Uterus (tissue), 4 donors: ENCODE measurements around the gene PAQR7. TPM values are rescaled to one million over a fixed set of nuclear protein-coding genes. Genes with fewer than 3 reads are reported as not detected.
A peak's percentile ranks its signal among the peaks of the same experiment; 100 is the strongest.
"Not testable (repeated sequence)": the region's sequence is repeated elsewhere in the genome, so short reads cannot be mapped to it uniquely, and the experiment has no call there.

Experiments
- DNase-seq, 2 donors: peaks; one replicate each; pipeline ENCODE4 v3.0.0-alpha.2; 2019 to 2020
- H3K27ac ChIP-seq, 2 donors: fragments of 200-600 bp; sonication (generic); 1 replicate in 1 of 2; 2 replicates in 1 of 2; pipeline ENCODE4 v1.5.1; 2016 to 2018
- H3K27me3 ChIP-seq, 2 donors: fragments of 200-600 bp; sonication (generic); one replicate each; pipeline ENCODE4 v1.5.1; 2018 to 2019; ENCODE audit warnings: control low read depth in 1 of 2
- H3K36me3 ChIP-seq, 2 donors: fragments of 200-600 bp; sonication (generic); one replicate each; pipeline ENCODE4 v1.5.1; 2019; ENCODE audit warnings: control low read depth in 1 of 2
- H3K4me1 ChIP-seq, 2 donors: fragments of 200-600 bp; sonication (generic); one replicate each; pipeline ENCODE4 v1.5.1; 2018 to 2019; ENCODE audit warnings: control low read depth in 1 of 2
- H3K4me3 ChIP-seq, 2 donors: fragments of 200-600 bp; sonication (generic); 1 replicate in 1 of 2; 2 replicates in 1 of 2; pipeline ENCODE4 v1.5.1; 2018 to 2019; ENCODE audit warnings: mild to moderate bottlenecking in 1 of 2
- H3K9me3 ChIP-seq, 2 donors: fragments of 200-600 bp; sonication (generic); one replicate each; pipeline ENCODE4 v1.5.1; 2019; ENCODE audit warnings: control low read depth in 1 of 2
- CTCF ChIP-seq, 4 experiments: fragments of 200-600 bp in 2 of 4; fragments of 450-650 bp in 2 of 4; sonication (generic) in 2 of 4; IDR thresholded peaks; one replicate each; pipeline ENCODE4 v1.5.1; 2016 to 2019; ENCODE audit warnings: antibody characterized with exemption in 4 of 4, mild to moderate bottlenecking in 2 of 4, moderate library complexity in 1 of 4
- POLR2A ChIP-seq, 2 donors: fragments of 450-650 bp; IDR thresholded peaks; one replicate each; pipeline ENCODE4 v1.6.1; 2016; ENCODE audit warnings: antibody characterized with exemption in 2 of 2, mild to moderate bottlenecking in 1 of 2, moderate library complexity in 1 of 2
- intact Hi-C: fragments of 100-400 bp; cut with DNase I; formaldehyde crosslinking; loops from one replicate; pipeline ENCODE4 v1.15.1; 2023; ENCODE audit warnings: low total_unique reads
- total RNA-seq, 4 donors: library from RNA; depleted of rRNA in 3 of 4; stranded (reverse); fragments of >200 nt in 3 of 4; gene quantifications; one replicate each; pipeline versions ENCODE4 v1.1.0 to v1.2.4, GENCODE V29; 2014 to 2023
- donor health status: DM: yes; HTN: yes; CAD: no.

Gene PAQR7
- total RNA-seq, 4 donors from 2014 or later = 4.7 to 20.1 (median 9.9) TPM

GRCh38 chr1:25844536-25845337, 30.8 kb downstream of the PAQR7 start:
- Histone ChIP-seq H3K9me3 (no peaks in the 10 kb centered on the region), H3K4me1 (no peaks in the 10 kb centered on the region), H3K36me3 (no peaks in the 10 kb centered on the region), H3K27ac (no peak overlapping the region), H3K4me3 (no peak overlapping the region), H3K27me3 (no peaks in the 10 kb centered on the region)
- intact Hi-C loops = no loop called here
- DNase-seq = no peak
- TF ChIP-seq POLR2A (IDR thresholded peaks at IDR 0.05) (no peak), CTCF (IDR thresholded peaks at IDR 0.05) (no peak)

DNA sequence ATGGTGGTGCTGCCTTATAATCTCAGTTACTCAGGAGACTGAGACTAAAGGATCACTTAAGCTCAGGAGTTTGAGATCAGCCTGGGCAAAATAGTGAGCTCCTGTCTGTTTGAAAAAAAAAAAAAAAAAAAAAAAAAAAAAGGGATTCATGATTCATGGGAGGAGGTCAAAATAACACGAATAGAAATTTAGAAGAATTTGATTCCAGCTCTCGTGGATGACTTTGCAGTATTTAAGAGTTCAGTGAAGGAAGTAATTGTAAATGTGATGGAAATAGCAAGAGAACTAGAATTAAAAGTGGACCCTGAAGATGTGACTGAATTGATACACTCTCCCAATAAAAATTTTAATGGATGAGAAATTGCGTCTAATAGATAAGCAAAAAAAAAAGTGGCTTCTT, 32.0 kb downstream of the PAQR7 start:
- DNase-seq = no peak

GRCh38 chr1:25839808-25840207, 35.7 kb downstream of the PAQR7 start:
- intact Hi-C loops, H3K27ac ChIP-seq, H3K4me1 ChIP-seq, H3K9me3 ChIP-seq, H3K36me3 ChIP-seq, H3K4me3 ChIP-seq, DNase-seq, H3K27me3 ChIP-seq: not testable (repeated sequence)

More for the DNA sequence above, 32.0 kb downstream of the PAQR7 start:
- H3K4me1 ChIP-seq = no peaks in the 10 kb centered on the region
- H3K9me3 ChIP-seq = no peaks in the 10 kb centered on the region
- H3K27ac ChIP-seq = no peak overlapping the region
- intact Hi-C loops = no loop called here
- H3K36me3 ChIP-seq = no peaks in the 10 kb centered on the region
- H3K27me3 ChIP-seq = no peaks in the 10 kb centered on the region
- H3K4me3 ChIP-seq = no peak overlapping the region
- TF ChIP-seq CTCF (IDR thresholded peaks at IDR 0.05) (no peak), POLR2A (IDR thresholded peaks at IDR 0.05) (no peak)

DNA sequence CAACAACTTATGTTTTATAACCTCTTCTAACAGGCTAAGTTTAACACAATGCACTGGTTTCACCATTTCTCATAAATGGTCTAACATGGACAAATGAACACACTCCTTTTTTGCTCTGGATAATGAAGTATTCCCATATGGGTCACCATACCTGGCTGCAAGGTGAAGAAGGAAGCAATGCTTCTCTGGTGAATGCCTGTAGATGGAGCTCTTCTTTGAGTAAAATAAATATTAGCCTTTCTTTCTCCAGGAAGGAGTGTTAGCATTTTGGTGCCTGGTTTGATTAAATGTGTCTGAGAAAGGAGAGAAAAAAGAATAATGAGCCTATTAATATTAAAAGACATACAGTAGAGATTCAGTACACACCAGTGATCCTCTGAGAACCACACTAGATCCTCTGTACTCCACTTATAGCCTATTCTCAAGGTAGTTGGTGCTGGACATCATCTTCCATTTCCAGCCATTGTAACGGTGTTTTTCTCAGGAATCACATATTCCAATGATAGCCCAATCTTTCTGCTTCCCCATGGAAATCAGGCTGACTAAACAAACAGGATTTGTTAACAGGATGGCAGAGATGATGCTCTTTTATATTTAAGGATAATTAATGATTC, 38.1 kb downstream of the PAQR7 start:
- Histone ChIP-seq H3K27ac (no peak overlapping the region), H3K4me1 (no peaks in the 10 kb centered on the region), H3K36me3 (no peaks in the 10 kb centered on the region), H3K27me3 (no peaks in the 10 kb centered on the region), H3K9me3 (no peaks in the 10 kb centered on the region), H3K4me3 (no peak overlapping the region)
- DNase-seq = no peak
- intact Hi-C loops = no loop called here
- TF ChIP-seq POLR2A (IDR thresholded peaks at IDR 0.05) (no peak), CTCF (IDR thresholded peaks at IDR 0.05) (peak; percentile 6 to 29 (median 15))

DNA sequence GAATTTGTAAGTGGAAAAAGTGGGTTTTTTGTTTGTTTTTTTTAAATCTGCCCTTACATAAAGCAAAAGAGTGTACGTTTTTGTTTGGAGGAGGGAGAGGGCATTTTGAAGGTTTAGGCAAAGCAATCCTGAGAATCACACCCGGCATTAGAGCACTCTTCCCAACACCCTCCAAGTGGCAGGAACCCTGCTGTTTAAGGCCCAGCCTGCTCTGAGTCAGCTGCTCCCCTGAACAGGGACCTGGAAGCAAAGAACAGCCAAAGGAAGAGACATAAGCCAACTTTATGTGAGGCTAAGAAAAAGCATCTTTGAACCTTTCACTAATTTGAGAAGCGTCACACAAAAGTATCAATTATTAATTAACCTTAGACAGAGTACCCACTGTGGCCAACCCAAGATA, 38.8 kb downstream of the PAQR7 start:
- intact Hi-C loops = no loop called here
- no peak overlapping the region for H3K4me3 ChIP-seq
- H3K27ac ChIP-seq = no peak overlapping the region
- no peak for DNase-seq
- no peaks in the 10 kb centered on the region for H3K9me3 ChIP-seq
- no peaks in the 10 kb centered on the region for H3K27me3 ChIP-seq
- TF ChIP-seq POLR2A (IDR thresholded peaks at IDR 0.05) (no peak), CTCF (IDR thresholded peaks at IDR 0.05) (no peak)
- H3K4me1 ChIP-seq = no peaks in the 10 kb centered on the region
- no peaks in the 10 kb centered on the region for H3K36me3 ChIP-seq
